Brain microvascular endothelial cell (primary cell): ENCODE results near the gene RAB6B.

Experiments used
- DNase-seq: peaks from one replicate; pipeline ENCODE4 v3.0.0-alpha.2; 2020
- H3K27ac ChIP-seq: fragments of 250-450 bp; sonication (Bioruptor Pico); 2 replicates; pipeline ENCODE4 v1.5.1; 2020; ENCODE audit warnings: mild to moderate bottlenecking, moderate library complexity
- H3K27me3 ChIP-seq: fragments of 250-450 bp; sonication (Bioruptor Pico); replicated peaks from 2 replicates; pipeline ENCODE4 v1.5.1; 2020; ENCODE audit warnings: mild to moderate bottlenecking
- H3K36me3 ChIP-seq: fragments of 250-450 bp; sonication (Bioruptor Pico); replicated peaks from 2 replicates; pipeline ENCODE4 v1.5.1; 2020; ENCODE audit warnings: mild to moderate bottlenecking
- H3K4me3 ChIP-seq: 2 replicates; pipeline ENCODE4 v1.5.1; 2011; ENCODE audit warnings: low read depth, mild to moderate bottlenecking, control low read depth, low read length, moderate library complexity
- CTCF ChIP-seq: IDR thresholded peaks from 2 replicates; pipeline ENCODE4 v1.5.1; 2011; ENCODE audit warnings: low read depth, mild to moderate bottlenecking, moderate library complexity, low read length, control low read depth, inconsistent platforms; ENCODE audit errors: missing control alignments
- in situ Hi-C: cut with HindIII; loops from 2 replicates; pipeline ENCODE4 v1.10.0; 2017; ENCODE audit warnings: low sequenced_read_pairs, low pct_ligation_motif_present

Gene RAB6B

GRCh38 chr3:133921592-133921991, 25.9 kb upstream of the RAB6B start:
- no peaks in the 10 kb centered on the region for H3K27me3 ChIP-seq
- H3K27ac ChIP-seq: no peak overlapping the region
- H3K36me3 ChIP-seq: no peaks in the 10 kb centered on the region
- no peak overlapping the region for H3K4me3 ChIP-seq
- in situ Hi-C loops: no loop called here
- no peak for TF ChIP-seq CTCF
- no peak for DNase-seq

GRCh38 chr3:133917144-133917543, 21.5 kb upstream of the RAB6B start:
- TF ChIP-seq CTCF: no peak
- Histone ChIP-seq H3K27ac (no peak overlapping the region), H3K36me3 (no peaks in the 10 kb centered on the region), H3K4me3 (no peak overlapping the region), H3K27me3 (no peaks in the 10 kb centered on the region)
- in situ Hi-C loops: no loop called here
- no peak for DNase-seq

- in situ Hi-C loops: no loop called here
- Histone ChIP-seq H3K27me3 (no peaks in the 10 kb centered on the region), H3K27ac (no peak overlapping the region), H3K36me3 (no peaks in the 10 kb centered on the region), H3K4me3 (no peak overlapping the region)
- peak; percentile 40 for DNase-seq
- TF ChIP-seq CTCF: no peak
Measured at GRCh38 chr3:133915685-133916658, 20.3 kb upstream of the RAB6B start.

GRCh38 chr3:133914839-133915600, 19.3 kb upstream of the RAB6B start:
- no peak for TF ChIP-seq CTCF
- no peaks in the 10 kb centered on the region for H3K36me3 ChIP-seq
- no peak for DNase-seq
- in situ Hi-C loops: no loop called here
- H3K4me3 ChIP-seq: no peak overlapping the region
- no peaks in the 10 kb centered on the region for H3K27me3 ChIP-seq
- no peak overlapping the region for H3K27ac ChIP-seq

GRCh38 chr3:133910422-133910821, 14.7 kb upstream of the RAB6B start:
- Histone ChIP-seq H3K27me3 (no peaks in the 10 kb centered on the region), H3K27ac (no peak overlapping the region), H3K4me3 (no peak overlapping the region), H3K36me3 (no peaks in the 10 kb centered on the region)
- in situ Hi-C loops: no loop called here
- peak; percentile 57 for TF ChIP-seq CTCF
- DNase-seq: no peak
